Glutamatergic neuron (in vitro differentiated cells): ENCODE measurements around the gene SH3BP5L. TPM values are rescaled to one million over a fixed set of nuclear protein-coding genes. Genes with fewer than 3 reads are reported as not detected.

Source experiments
- microRNA-seq: library from miRNA; unstranded; fragments of <30 nt; microRNA quantifications from one replicate; pipeline ENCODE4, GENCODE V29; 2020; ENCODE audit not compliant: unreplicated experiment
- total RNA-seq: library from RNA; stranded (reverse); fragmentation: NEBNext Ultra II Directional; extraction: Animal tissue kit (Norgen Biotek cat#: 25700); gene quantifications from one replicate; pipeline ENCODE4 v1.2.1, GENCODE V29; 2021; ENCODE audit not compliant: unreplicated experiment

Gene SH3BP5L
- total RNA-seq, 1 donor from 2014 or later, result 74.0 TPM

Small RNAs within 50 kb of the gene (microRNA-seq; reads per million reads assigned to microRNA genes)
- 8.7 reads per million, percentile 45 among the genes with 10 or more reads in this experiment for gene MIR3124

Other genes with a start within 250 kb of the SH3BP5L start
- not detected for gene OR2T10, start 228.2 kb downstream of the SH3BP5L start, total RNA-seq
- gene OR2T11, start 190.8 kb downstream of the SH3BP5L start, total RNA-seq, result not detected
- not detected for gene OR2T35, start 180.6 kb downstream of the SH3BP5L start, total RNA-seq
- not detected for gene OR2T27, start 170.4 kb downstream of the SH3BP5L start, total RNA-seq
- gene OR14I1, start 123.1 kb downstream of the SH3BP5L start, total RNA-seq, result not detected
- not detected for gene LYPD8, start 70.2 kb downstream of the SH3BP5L start, total RNA-seq
- 30.5 TPM for gene ZNF672, start 12.3 kb upstream of the SH3BP5L start, total RNA-seq
- gene ZNF692, start 33.2 kb upstream of the SH3BP5L start, total RNA-seq, result 60.2 TPM
- 11.5 TPM for gene PGBD2, start 80.3 kb upstream of the SH3BP5L start, total RNA-seq